HG02642 (cell line): Measurements from ENCODE around the gene GOLGA8B.
"Not testable (repeated sequence)": the region's sequence is repeated elsewhere in the genome, so short reads cannot be mapped to it uniquely, and the experiment has no call there.

Source experiments
- ATAC-seq: cut with Tn5 transposase; IDR thresholded peaks from one replicate; pipeline ENCODE4 v1.9.1; 2021; ENCODE audit warnings: mild to moderate bottlenecking; ENCODE audit not compliant: unreplicated experiment, poor library complexity

Gene GOLGA8B

GRCh38 chr15:34600923-34601322 is 17.5 kb upstream of the GOLGA8B start:
- no peak for ATAC-seq

- ATAC-seq: no peak
Measured at GRCh38 chr15:34598799-34599585, 15.5 kb upstream of the GOLGA8B start.

- no peak for ATAC-seq
Measured at GRCh38 chr15:34597316-34597715, 13.9 kb upstream of the GOLGA8B start.

- ATAC-seq: no peak
Measured at GRCh38 chr15:34594361-34594760, 10.9 kb upstream of the GOLGA8B start.

- no peak for ATAC-seq
Measured at GRCh38 chr15:34591306-34591705, 7.9 kb upstream of the GOLGA8B start.

- ATAC-seq: peak; percentile 43
Measured at GRCh38 chr15:34588046-34588674, 4.7 kb upstream of the GOLGA8B start.

GRCh38 chr15:34585966-34586365 is 2.5 kb upstream of the GOLGA8B start:
- not testable (repeated sequence) for ATAC-seq

GRCh38 chr15:34584996-34585395 is 1.5 kb upstream of the GOLGA8B start:
- ATAC-seq: no peak

- no peak for ATAC-seq
Measured at GRCh38 chr15:34584330-34584668, 848 bp upstream of the GOLGA8B start.

- peak; percentile 68 for ATAC-seq
Measured at GRCh38 chr15:34582461-34583371, 735 bp downstream of the GOLGA8B start.

GRCh38 chr15:34581687-34582460 is 1.6 kb downstream of the GOLGA8B start:
- not testable (repeated sequence) for ATAC-seq

- no peak for ATAC-seq
Measured at GRCh38 chr15:34581043-34581365, 2.4 kb downstream of the GOLGA8B start.

- not testable (repeated sequence) for ATAC-seq
Measured at GRCh38 chr15:34580251-34581042, 3.0 kb downstream of the GOLGA8B start.

GRCh38 chr15:34578283-34578674 is 5.2 kb downstream of the GOLGA8B start:
- ATAC-seq: no peak

- not testable (repeated sequence) for ATAC-seq
Measured at GRCh38 chr15:34577658-34578282, 5.7 kb downstream of the GOLGA8B start.

- not testable (repeated sequence) for ATAC-seq
Measured at GRCh38 chr15:34575035-34575434, 8.4 kb downstream of the GOLGA8B start.

GRCh38 chr15:34572921-34573320 is 10.5 kb downstream of the GOLGA8B start:
- not testable (repeated sequence) for ATAC-seq

GRCh38 chr15:34572019-34572641 is 11.3 kb downstream of the GOLGA8B start:
- ATAC-seq: not testable (repeated sequence)
